HG02642 (cell line): ENCODE measurements around the gene SERTAD3.
"Not testable (repeated sequence)": the region's sequence is repeated elsewhere in the genome, so short reads cannot be mapped to it uniquely, and the experiment has no call there.

Experiments used
- ATAC-seq: cut with Tn5 transposase; IDR thresholded peaks from one replicate; pipeline ENCODE4 v1.9.1; 2021; ENCODE audit warnings: mild to moderate bottlenecking; ENCODE audit not compliant: unreplicated experiment, poor library complexity

SERTAD3 gene, protein sequence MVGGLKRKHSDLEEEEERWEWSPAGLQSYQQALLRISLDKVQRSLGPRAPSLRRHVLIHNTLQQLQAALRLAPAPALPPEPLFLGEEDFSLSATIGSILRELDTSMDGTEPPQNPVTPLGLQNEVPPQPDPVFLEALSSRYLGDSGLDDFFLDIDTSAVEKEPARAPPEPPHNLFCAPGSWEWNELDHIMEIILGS

DNA sequence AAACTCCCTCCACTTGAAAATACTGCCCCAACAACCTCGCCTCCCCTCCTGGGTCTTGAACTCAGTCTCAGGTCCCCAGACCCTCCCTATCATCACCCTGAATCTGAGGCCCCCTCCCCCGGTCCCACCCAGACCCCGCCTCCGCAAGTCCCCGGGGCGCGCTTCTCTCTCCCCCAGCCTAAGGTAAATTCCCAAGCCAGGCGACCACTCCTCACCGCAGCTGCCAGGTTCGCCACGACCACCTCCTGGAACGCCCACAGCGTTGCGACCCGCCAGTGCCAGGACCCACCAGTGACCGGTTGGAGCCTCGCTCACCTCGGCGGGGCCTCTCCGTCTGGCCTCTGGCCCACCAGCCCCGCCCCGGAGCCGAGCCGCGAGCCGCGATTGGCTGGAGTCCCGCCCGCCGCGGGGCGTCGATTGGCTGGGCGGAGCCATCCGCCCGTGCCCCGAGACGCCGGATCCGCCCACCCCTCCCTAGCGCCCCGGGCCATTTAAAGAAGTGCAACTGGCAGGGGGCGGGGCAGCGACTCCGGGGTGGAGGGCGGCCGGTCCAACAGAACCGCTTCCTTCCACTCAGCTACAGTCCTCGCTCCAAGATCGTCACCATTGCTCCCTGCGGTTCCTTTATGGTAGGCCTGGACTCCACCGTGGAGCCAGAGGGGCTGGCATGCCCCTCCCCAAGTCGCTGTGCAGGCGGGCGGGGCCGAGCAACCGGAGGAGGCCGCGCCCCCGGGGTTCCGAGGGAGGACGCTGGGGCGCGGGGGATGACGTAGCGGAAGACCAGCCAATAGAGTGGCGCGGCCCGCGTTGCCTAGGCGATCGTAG is at the start of gene SERTAD3:
TSS of gene SERTAD3 (minus strand) at position 336 of the 825 bp plus-strand sequence. CDS start 2,255 bp downstream, outside the sequence.
- peak; percentile 74 for ATAC-seq

DNA sequence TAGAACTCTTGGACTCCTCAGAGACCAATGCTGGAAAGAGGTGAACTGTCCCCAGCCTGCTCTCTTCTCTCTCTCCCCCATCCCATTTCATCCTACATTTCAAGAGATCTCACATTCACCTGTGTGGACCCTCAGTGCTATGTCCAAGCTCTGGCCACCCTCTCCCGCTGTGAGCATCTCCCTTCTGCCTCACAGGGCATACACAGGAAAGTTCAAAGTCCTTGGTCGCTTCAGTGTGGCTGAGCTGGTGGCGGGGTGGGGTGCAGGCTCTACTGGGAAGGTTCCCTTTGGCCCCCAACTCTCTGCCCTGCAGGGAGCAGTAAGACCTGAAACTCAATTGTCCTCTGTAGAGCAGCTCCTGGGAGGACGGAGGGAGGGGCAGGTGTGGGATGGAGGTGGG is 49.6 kb upstream of the SERTAD3 start:
- ATAC-seq = no peak

DNA sequence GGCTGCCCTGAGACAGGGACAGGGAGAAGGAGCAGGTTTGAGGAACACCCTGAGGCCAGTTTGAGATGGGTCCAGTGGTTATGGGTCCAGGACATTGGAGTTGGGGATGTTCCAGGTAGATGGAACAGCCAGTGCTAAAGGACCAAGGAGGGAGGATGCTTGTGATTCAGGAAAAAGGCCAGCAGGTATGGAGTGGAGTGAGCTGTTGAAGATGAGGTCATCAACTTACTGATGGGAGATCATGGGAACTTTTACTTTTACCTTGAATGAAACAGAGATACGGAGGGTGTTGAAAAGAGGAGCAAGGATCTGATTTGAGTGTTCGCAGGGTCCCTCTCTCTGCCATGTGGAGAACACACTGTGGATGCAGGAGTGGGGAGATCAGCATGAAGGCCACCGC is 48.1 kb upstream of the SERTAD3 start:
- ATAC-seq = no peak

DNA sequence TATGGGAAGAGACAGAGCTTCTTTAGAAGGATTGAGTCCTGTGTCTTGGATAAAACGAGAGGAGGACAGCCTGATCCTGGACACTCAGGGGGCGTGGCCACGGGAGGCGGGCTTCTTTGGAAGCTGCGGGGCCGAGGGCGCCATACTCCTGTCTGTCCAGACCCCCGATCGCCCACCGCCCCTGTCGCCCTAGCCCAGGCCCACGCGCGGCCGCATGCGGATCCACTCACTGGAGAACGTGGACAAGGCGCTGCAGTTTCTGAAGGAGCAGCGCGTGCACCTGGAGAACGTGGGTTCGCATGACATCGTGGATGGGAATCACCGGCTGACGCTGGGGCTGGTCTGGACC is 45.7 kb upstream of the SERTAD3 start:
- no peak for ATAC-seq

DNA sequence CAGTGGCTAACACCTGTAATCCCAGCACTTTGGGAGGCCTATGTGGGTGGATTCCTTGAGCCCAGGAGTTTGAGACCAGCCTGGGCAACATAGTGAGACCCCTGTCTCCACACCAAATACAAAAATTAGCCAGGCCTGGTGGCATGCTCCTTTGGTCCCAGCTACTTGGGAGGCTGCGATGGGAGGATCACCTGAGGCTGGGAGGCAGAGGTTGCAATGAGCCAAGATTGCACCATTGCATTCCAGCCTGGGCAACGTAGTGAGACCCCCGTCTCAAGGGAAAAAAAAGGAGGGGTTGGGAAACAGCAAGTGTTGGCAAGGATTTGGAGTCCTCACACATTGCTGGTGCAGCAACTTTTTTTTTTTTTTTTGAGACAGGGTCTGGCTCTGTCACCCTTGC is 41.9 kb upstream of the SERTAD3 start:
- ATAC-seq = no peak

DNA sequence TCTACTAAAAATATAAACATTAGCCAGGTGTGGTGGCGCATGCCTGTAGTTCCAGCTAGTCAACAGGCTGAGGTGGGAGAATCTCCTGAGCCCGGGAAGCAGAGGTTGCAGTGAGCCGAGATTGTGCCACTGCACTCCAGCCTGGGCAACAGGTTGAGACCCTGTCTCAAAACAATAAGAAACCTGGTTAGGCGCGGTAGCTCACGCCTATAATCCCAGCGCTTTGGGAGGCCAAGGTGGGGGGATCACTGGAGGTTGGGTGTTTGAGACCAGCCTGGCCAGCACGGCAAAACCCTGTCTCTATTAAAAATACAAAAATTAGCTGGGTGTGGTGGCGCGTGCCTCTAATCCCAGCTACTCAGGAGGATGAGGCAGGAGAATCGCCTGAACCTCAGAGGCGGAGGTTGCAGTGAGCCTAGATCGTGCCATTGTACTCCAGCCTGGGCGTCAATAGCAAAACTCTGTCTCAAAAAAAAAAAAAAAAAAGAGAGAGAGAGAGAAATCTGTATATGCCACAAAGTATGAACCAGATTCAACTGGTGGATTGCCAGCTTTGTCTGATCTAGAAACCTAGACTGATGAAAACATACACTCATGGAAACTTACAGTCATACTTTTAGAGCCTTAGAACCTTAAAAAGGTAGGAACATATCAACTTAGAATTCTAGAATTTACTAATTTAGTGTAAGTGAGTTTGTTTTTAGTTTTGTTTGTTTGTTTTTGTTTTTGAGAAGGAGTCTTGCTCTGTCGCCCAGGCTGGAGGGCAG is 31.9 kb upstream of the SERTAD3 start:
- not testable (repeated sequence) for ATAC-seq

DNA sequence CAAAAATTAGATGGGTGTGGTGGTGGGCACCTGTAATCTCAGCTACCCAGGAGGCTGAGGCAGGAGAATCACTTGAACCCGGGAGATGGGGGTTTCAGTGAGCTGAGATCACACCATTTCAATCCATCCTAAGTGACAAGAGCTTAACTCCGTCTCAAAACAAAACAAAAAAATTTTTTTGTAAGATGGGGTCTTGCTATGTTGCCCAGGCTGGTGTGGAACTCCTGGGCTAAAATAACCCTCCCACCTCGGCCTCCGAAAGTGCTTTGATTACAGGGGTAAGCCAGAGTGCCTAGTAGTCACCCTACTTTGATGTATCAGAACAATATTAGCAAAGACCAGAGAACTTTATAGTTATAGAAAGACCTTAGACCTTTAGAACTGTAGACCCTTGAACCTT is 30.6 kb upstream of the SERTAD3 start:
- no peak for ATAC-seq

DNA sequence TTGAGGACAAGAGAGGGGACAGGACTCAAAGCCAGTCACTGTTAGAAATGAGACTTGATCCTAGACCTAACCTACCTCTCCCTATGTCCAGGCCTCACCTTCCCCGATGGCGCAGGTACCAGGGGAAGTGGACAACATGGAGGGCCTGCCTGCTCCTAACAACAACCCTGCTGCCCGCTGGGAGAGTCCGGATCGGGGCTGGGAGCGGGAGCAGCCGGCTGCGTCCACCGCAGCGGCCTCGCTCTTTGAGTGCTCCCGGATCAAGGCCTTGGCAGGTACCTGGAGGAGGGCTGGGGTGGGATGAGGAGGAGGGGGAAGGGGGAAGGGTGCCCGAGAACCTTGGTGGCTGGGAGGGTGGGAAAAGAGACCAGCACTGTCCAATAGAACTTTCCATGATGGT is 28.4 kb upstream of the SERTAD3 start:
- no peak for ATAC-seq

DNA sequence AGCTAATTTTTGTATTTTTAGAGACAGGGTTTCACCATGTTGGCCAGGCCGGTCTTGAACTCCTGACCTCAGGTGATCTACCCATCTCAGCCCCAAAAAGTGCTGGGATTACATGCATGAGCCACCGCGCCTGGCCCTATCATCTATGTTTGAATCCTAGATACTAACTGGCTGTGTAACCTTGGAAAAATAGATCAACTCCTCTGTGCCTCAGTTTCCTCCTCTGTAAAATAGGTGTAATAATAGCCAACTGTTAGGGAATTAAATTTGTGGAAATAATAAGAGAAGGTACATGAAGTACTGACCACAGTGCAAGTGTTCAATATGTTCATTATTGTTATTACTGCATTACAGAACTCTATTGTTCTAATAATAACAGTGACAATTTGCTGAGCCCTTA is 27.0 kb upstream of the SERTAD3 start:
- no peak for ATAC-seq

DNA sequence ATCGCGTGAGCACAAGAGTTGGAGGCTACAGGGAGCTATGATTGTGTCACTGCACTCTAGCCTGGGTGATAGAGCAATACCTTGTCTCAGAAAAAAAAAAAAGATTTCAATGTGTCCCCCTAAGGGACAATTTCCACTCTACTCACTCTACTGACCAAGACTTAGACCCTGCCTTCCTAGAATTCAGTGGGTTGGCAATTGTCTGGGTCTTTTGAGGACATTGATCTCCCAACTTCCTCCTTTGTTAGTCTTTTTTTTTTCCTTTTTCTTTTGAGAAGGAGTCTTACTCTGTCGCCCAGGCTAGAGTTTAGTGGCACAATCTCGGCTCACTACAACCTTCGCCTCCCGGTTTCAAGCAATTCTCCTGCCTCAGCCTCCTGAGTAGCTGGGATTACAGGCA is 24.9 kb upstream of the SERTAD3 start:
- no peak for ATAC-seq

DNA sequence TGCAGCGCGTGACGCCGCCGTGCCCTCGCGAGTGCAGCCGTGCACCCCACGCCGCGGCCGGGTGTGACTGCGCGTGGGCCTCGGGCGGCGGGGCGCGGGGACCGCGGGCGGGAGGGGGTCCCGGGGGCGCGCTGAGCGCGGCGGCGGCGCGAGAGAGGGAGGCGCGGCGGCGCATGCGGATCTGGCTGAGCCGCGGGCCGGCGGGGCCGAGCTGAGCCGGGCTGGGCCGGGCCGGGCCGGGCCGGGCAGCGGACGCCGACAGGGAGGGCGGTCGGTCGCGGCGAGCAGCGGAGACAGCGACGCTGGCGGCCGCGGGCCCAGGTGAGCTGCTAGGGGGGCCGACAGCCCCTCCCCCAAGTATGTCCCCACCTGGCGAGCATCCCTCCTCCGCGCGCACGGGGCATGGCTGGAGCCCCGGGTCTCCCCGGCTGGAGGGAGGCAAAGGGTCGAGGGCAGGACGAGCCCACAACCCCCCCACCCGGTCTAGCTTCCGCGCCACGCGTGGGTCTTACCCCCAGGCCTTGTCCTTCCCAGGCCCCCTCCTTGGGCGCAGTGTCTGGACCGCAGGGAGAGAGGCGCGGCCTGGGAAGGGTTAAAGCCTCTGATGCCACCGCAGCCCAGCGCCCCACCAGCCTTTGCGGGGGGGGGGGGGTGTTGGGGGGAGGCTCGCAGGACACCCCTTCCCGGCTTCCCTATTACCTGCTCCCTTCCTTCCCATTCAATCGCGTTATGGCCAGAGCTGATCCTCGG is 23.0 kb upstream of the SERTAD3 start, which contains the start of gene SPTBN4:
TSS of gene SPTBN4 (plus strand) at position 17 of the 750 bp plus-strand sequence. CDS start 5,621 bp downstream, outside the sequence.
- ATAC-seq = no peak

DNA sequence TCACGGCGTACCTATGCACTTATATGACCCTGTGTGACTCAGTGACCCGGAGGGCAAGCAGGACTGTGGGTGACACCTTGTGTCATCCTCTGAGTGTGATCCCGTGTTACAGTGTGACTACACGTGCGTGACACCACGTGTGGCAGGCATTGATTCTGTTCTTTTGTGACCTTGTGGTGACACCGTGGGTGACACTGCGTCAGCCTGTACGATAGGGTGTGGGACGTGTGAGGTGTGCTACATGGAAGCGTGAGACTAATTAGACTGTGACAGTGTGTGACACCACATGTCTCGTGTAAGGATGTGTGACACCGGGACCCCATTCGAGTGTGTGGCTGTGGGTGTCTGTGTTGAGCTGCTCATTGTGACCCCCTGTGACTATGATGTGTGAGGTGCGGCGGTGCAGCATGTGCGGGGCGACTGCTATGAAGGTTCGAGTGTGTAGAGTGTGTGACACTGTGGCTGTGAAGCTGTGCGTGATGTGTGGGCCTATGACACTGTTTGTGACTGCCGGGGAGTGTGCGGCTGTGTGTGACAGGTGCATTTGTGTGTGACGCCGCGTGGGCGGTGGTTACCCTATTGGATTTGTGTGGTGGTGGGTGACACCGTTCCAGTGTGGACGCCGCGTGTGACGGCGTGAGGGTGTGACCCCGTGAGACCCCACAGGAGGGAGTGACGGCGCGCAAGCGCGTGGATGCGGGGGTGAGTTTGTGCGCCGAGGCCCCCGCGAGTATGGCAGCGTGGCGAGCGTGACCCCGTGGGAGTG is 22.3 kb upstream of the SERTAD3 start:
- ATAC-seq = peak; percentile 29

DNA sequence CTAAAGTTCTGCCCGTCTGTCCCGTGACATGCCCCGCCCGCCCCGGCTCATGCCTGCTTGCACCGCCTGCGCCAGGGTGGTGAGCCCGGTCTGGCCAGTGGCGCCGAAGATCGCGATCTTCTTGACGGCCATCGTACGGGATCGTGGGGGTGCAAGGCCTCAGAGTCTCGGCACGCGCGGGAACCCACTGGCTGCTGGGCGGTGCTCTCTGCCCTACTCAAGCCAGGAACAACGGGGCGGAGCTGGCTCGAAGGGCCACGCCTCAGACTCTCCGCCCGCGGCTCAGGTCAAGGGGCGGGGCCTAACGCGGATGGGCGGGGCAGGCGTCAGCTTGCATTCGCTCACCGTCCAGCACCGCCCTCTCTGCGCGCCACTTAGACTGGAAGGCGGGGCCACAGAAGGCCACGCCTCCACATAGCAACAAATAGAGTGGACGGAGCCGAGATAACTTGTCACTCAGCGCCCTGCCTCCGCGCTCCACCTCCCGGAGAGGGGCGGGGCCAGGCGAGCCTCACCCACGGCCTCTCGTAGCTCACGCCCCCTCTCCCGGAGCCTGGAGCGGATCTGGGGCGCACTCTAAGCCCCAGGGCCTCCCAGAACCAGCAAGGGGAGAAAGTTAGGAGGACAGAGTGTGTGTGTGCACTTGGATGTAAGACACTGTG is 21.6 kb upstream of the SERTAD3 start, which contains the start of gene BLVRB:
TSS of gene BLVRB (minus strand) at position 189 of the 662 bp plus-strand sequence. CDS start at position 132, 57 bp downstream.
- ATAC-seq = peak; percentile 87

DNA sequence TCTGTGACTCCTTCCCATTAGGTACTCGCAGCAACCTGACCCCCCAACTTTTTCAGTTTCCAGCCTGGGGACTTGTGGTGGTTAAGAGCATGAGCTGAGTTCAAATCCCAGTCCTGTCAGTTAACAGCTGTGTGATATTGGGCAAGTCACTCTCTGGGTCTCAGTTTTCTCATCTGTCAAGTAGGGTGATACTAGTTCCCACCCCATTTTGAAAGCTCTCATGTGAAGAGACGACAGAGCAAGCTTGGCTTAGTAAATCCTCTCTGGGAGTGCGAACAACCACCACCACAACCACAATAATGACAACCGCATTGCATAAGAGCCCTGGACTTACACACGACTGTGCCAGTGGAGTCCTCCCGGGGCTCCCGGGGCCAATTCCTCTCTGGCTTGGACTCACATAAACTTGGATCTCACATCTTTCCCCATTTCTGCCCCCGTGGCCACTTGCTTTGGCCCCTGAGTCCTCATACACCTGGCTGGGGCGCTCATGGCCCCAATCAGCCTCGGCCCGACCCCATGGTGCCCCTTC is 21.0 kb upstream of the SERTAD3 start:
- ATAC-seq = no peak

DNA sequence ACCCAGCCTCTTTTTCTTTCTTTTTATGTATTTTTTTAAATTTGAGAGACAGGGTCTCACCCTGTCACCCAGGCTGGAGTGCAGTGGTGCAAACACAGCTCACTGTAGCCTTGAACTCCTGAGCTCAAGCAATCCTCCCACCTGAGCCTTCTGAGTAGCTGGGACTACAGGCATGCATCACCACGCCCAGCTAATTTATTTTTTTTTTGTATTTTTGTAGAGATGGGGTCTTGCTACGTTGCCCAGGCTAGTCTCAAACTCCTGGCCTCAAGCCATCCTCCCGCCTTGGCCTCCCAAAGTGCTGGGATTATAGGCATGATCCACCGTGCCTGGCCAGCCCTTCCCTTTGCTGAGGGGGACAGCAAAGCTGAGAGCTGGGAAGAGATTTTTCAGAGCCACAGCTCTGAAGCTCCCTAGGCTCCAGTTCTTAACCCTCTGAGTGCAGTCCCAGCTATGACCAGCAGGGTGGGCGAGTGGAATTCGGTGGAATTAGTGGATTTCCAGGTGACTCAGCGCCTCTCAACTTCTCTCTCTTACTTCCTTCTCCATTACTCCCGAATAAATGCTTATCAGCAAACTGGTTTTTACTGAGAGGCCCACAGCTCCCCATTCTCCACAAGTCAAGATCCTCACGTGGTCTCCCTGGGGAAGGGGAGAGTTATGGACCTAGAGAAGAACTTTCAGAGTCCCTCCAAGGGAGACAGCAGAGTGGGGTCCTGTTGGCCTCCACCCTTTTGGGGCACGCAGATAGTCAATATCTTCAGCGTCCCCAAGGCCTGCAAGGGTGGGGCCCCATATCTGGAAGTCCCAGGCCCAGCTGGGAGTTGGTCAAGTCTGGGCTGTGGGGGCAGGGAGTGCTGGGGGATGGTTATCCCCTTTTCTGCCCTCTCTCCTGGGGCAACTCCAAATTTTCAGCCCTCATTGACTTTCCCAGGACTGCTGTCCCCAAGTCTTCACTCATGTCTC is 20.2 kb upstream of the SERTAD3 start:
- no peak for ATAC-seq

DNA sequence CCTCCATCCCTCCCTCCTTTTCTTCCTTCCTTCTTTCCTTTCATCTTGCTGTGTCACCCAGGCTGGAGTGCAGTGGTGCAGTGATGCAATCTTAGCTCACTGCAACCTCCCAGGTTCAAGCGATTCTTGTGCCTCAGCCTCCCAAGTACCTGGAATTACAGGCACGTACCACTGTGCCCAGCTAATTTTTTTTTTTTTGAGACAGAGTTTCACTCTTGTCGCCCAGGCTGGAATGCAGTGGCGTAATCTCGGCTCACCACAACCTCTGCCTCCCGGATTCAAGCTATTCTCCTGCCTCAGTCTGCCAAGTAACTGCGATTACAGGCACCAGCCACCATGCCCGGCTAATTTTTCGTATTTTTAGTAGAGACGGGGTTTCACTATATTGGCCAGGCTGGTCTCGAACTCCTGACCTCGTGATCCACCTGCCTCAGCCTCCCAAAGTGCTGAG is 19.5 kb upstream of the SERTAD3 start:
- not testable (repeated sequence) for ATAC-seq

DNA sequence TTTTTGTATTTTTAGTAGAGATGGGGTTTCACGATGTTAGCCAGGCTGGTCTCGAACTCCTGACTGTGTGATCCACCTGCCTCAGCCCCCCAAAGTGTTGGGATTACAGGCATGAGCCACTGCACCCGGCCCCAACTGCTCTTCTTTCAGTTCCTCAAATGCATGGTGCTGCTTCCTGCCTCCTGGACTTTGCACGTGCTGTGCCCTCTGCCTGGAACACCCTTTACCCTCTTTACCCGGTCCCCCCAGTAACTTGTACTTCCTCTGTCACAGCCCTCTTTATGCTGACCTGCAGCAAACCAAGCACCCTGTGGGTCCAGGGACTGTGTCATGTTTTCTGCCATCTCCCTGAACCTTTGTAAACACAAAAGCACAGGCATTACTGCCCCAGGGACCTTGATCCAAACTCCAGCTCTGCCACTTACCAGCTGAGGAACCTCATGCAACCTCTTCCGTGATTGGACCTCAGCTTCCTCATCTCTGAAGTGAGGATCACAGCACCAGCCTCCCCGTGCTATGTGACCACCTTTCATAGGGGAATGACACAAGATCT is 17.6 kb upstream of the SERTAD3 start:
- ATAC-seq = no peak
